ENCODE measurements around the gene C16orf87. TPM values are rescaled to one million over a fixed set of nuclear protein-coding genes. Genes with fewer than 3 reads are reported as not detected.
A peak's percentile ranks its signal among the peaks of the same experiment; 100 is the strongest.

Gene C16orf87
- total and polyA plus RNA-seq, 2 experiments from 2014 or later = 7.9 to 17.6 TPM

- Histone ChIP-seq H3K9ac (no peak overlapping the region), H3K4me3 (no peak overlapping the region), H3K27me3 (replicated peaks; ENCODE audit: insufficient read depth) (no peaks in the 10 kb centered on the region), H4K20me1 (ENCODE audit: insufficient read depth) (no peaks in the 10 kb centered on the region), H3K9me2 (ENCODE audit: insufficient read depth) (no peaks in the 10 kb centered on the region), H3K36me3 (ENCODE audit: low read depth) (no peaks in the 10 kb centered on the region), H3K27ac (no peak overlapping the region), H3K4me1 (ENCODE audit: insufficient read depth) (peaks cover 13% of the 10 kb centered on the region), H3K4me2 (ENCODE audit: unreplicated experiment) (no peak overlapping the region), H3K79me2 (ENCODE audit: insufficient read depth) (no peaks in the 10 kb centered on the region), H2AFZ (no peak overlapping the region), H3F3A (ENCODE audit: insufficient read depth) (peaks cover 19% of the 10 kb centered on the region), H3K9me3 (ENCODE audit: low read depth) (no peaks in the 10 kb centered on the region)
- peak; percentile 85 for DNase-seq
- WGBS, 2 experiments (ENCODE audit: low coverage in 1 of 2, low lambda C conversion rate in 2 of 2, missing lambda C conversion rate in 2 of 2) = 44 to 46% methylated on average over 6 of the region's 6 CpGs
- in situ Hi-C loops (cut with MboI) = no loop called here
- TF ChIP-seq EZH2phosphoT487 (IDR thresholded peaks at IDR 0.05; ENCODE audit: insufficient read depth, low read depth) (no peak), EZH2 (IDR thresholded peaks at IDR 0.05; ENCODE audit: insufficient read depth, poor library complexity, severe bottlenecking) (no peak)
Measured at GRCh38 chr16:46857368-46857945, 26.5 kb upstream of the C16orf87 start.

GRCh38 chr16:46855389-46855788, 24.4 kb upstream of the C16orf87 start:
- Histone ChIP-seq H3K27ac (no peak overlapping the region), H2AFZ (no peak overlapping the region), H3K9me2 (ENCODE audit: insufficient read depth) (no peaks in the 10 kb centered on the region), H4K20me1 (ENCODE audit: insufficient read depth) (no peaks in the 10 kb centered on the region), H3K36me3 (ENCODE audit: low read depth) (no peaks in the 10 kb centered on the region), H3K4me2 (ENCODE audit: unreplicated experiment) (no peak overlapping the region), H3K9ac (no peak overlapping the region), H3K79me2 (ENCODE audit: insufficient read depth) (no peaks in the 10 kb centered on the region), H3K4me1 (ENCODE audit: insufficient read depth) (peaks cover 10% of the 10 kb centered on the region), H3K27me3 (replicated peaks; ENCODE audit: insufficient read depth) (no peaks in the 10 kb centered on the region; the same call in 1 of the 2 replicates), H3F3A (ENCODE audit: insufficient read depth) (peaks cover 15% of the 10 kb centered on the region), H3K4me3 (no peak overlapping the region), H3K9me3 (ENCODE audit: low read depth) (no peaks in the 10 kb centered on the region)
- TF ChIP-seq EZH2 (IDR thresholded peaks at IDR 0.05; ENCODE audit: insufficient read depth, poor library complexity, severe bottlenecking) = no peak
- TF ChIP-seq EZH2phosphoT487 (IDR thresholded peaks at IDR 0.05; ENCODE audit: insufficient read depth, low read depth) = no peak
- no peak for DNase-seq
- WGBS, 2 experiments (ENCODE audit: low coverage in 1 of 2, low lambda C conversion rate in 2 of 2, missing lambda C conversion rate in 2 of 2) = 84 to 86% methylated on average over 4 of the region's 4 CpGs
- in situ Hi-C loops (cut with MboI) = no loop called here

- no peak overlapping the region for H3K4me2 ChIP-seq (ENCODE audit: unreplicated experiment)
- H3K9ac ChIP-seq = no peak overlapping the region
- H3K9me2 ChIP-seq (ENCODE audit: insufficient read depth) = no peaks in the 10 kb centered on the region
- no peak for DNase-seq
- no peaks in the 10 kb centered on the region for H3K9me3 ChIP-seq (ENCODE audit: low read depth)
- peaks cover 5% of the 10 kb centered on the region for H3K4me1 ChIP-seq (ENCODE audit: insufficient read depth)
- no peaks in the 10 kb centered on the region; the same call in 1 of the 2 replicates for H3K27me3 ChIP-seq (replicated peaks; ENCODE audit: insufficient read depth)
- in situ Hi-C loops (cut with MboI) = no loop called here
- 38 to 70% methylated on average over 2 of the region's 2 CpGs for WGBS, 2 experiments (ENCODE audit: low coverage in 1 of 2, low lambda C conversion rate in 2 of 2, missing lambda C conversion rate in 2 of 2)
- no peaks in the 10 kb centered on the region for H3K36me3 ChIP-seq (ENCODE audit: low read depth)
- H3K27ac ChIP-seq = no peak overlapping the region
- H3K4me3 ChIP-seq = no peak overlapping the region
- no peaks in the 10 kb centered on the region for H3K79me2 ChIP-seq (ENCODE audit: insufficient read depth)
- H2AFZ ChIP-seq = no peak overlapping the region
- TF ChIP-seq EZH2 (IDR thresholded peaks at IDR 0.05; ENCODE audit: insufficient read depth, poor library complexity, severe bottlenecking) (no peak), EZH2phosphoT487 (IDR thresholded peaks at IDR 0.05; ENCODE audit: insufficient read depth, low read depth) (no peak)
- H4K20me1 ChIP-seq (ENCODE audit: insufficient read depth) = no peaks in the 10 kb centered on the region
- peaks cover 9% of the 10 kb centered on the region for H3F3A ChIP-seq (ENCODE audit: insufficient read depth)
Measured at GRCh38 chr16:46854846-46855245, 23.9 kb upstream of the C16orf87 start.

- no peak overlapping the region for H2AFZ ChIP-seq
Measured at GRCh38 chr16:46853713-46854443, 22.9 kb upstream of the C16orf87 start.

More at GRCh38 chr16:46853713-46854443, 22.9 kb upstream of the C16orf87 start:
- H3K9me3 ChIP-seq (ENCODE audit: low read depth) = no peaks in the 10 kb centered on the region
- H3K9me2 ChIP-seq (ENCODE audit: insufficient read depth) = no peaks in the 10 kb centered on the region
- peaks cover 4% of the 10 kb centered on the region; the same call in 1 of the 2 replicates for H3F3A ChIP-seq (ENCODE audit: insufficient read depth)
- H3K79me2 ChIP-seq (ENCODE audit: insufficient read depth) = no peaks in the 10 kb centered on the region
- TF ChIP-seq EZH2 (IDR thresholded peaks at IDR 0.05; ENCODE audit: insufficient read depth, poor library complexity, severe bottlenecking) (no peak), EZH2phosphoT487 (IDR thresholded peaks at IDR 0.05; ENCODE audit: insufficient read depth, low read depth) (no peak)
- in situ Hi-C loops (cut with MboI) = no loop called here
- H4K20me1 ChIP-seq (ENCODE audit: insufficient read depth) = no peaks in the 10 kb centered on the region
- H3K9ac ChIP-seq = no peak overlapping the region
- H3K4me2 ChIP-seq (ENCODE audit: unreplicated experiment) = no peak overlapping the region
- WGBS, 2 experiments (ENCODE audit: low coverage in 1 of 2, low lambda C conversion rate in 2 of 2, missing lambda C conversion rate in 2 of 2) = 25 to 34% methylated on average over 5 of the region's 5 CpGs
- no peaks in the 10 kb centered on the region for H3K36me3 ChIP-seq (ENCODE audit: low read depth)
- H3K4me3 ChIP-seq = no peak overlapping the region
- peak; percentile 74 for DNase-seq
- H3K27me3 ChIP-seq (replicated peaks; ENCODE audit: insufficient read depth) = no peaks in the 10 kb centered on the region; the same call in 1 of the 2 replicates
- no peaks in the 10 kb centered on the region for H3K4me1 ChIP-seq (ENCODE audit: insufficient read depth)
- H3K27ac ChIP-seq = no peak overlapping the region

All from GM23248 (cell line).